Skeletal muscle satellite cell (primary cell): ENCODE data around the gene SOX18.
"Not testable (repeated sequence)": the region's sequence is repeated elsewhere in the genome, so short reads cannot be mapped to it uniquely, and the experiment has no call there.

Experiments
- H3K27me3 ChIP-seq: 2 replicates; pipeline ENCODE4 v1.7.0; 2013; ENCODE audit warnings: low read length; ENCODE audit not compliant: control insufficient read depth, insufficient read depth
- H3K36me3 ChIP-seq: 2 replicates; pipeline ENCODE4 v1.7.0; 2013; ENCODE audit warnings: mild to moderate bottlenecking, control low read depth, low read length; ENCODE audit not compliant: insufficient read depth
- H3K4me1 ChIP-seq: 2 replicates; pipeline ENCODE4 v1.7.0; 2013; ENCODE audit warnings: low read length; ENCODE audit not compliant: control insufficient read depth, insufficient read depth
- H3K4me2 ChIP-seq: 2 replicates; pipeline ENCODE4 v1.7.0; 2013; ENCODE audit warnings: mild to moderate bottlenecking, low read length
- H3K4me3 ChIP-seq: 2 replicates; pipeline ENCODE4 v1.7.0; 2013; ENCODE audit warnings: low read length
- H3K9ac ChIP-seq: 2 replicates; pipeline ENCODE4 v1.7.0; 2013; ENCODE audit warnings: mild to moderate bottlenecking, low read depth, low read length, moderate library complexity
- H3K9me3 ChIP-seq: replicated peaks from 2 replicates; pipeline ENCODE4 v1.7.0; 2013; ENCODE audit warnings: mild to moderate bottlenecking, control low read depth, low read length

The SOX18 gene

GRCh38 chr20:64015635-64016034 is 33.8 kb downstream of the SOX18 start:
- no peak overlapping the region for H3K4me2 ChIP-seq
- H3K9ac ChIP-seq, result no peak overlapping the region
- no peaks in the 10 kb centered on the region for H3K27me3 ChIP-seq
- no peaks in the 10 kb centered on the region for H3K9me3 ChIP-seq
- peaks cover 56% of the 10 kb centered on the region for H3K36me3 ChIP-seq
- H3K4me3 ChIP-seq, result no peak overlapping the region
- no peaks in the 10 kb centered on the region for H3K4me1 ChIP-seq

GRCh38 chr20:64012385-64013154 is 36.9 kb downstream of the SOX18 start:
- not testable (repeated sequence) for H3K9ac ChIP-seq, H3K4me1 ChIP-seq, H3K4me3 ChIP-seq, H3K4me2 ChIP-seq, H3K9me3 ChIP-seq, H3K27me3 ChIP-seq
- H3K36me3 ChIP-seq, result peaks cover 61% of the 10 kb centered on the region

- Histone ChIP-seq H3K9ac (no peak overlapping the region), H3K4me1 (no peaks in the 10 kb centered on the region), H3K9me3 (no peaks in the 10 kb centered on the region), H3K4me2 (no peak overlapping the region), H3K27me3 (no peaks in the 10 kb centered on the region), H3K4me3 (no peak overlapping the region), H3K36me3 (peaks cover 64% of the 10 kb centered on the region)
Measured at GRCh38 chr20:64011366-64011779, 38.1 kb downstream of the SOX18 start.

- Histone ChIP-seq H3K4me1 (no peaks in the 10 kb centered on the region), H3K27me3 (no peaks in the 10 kb centered on the region), H3K36me3 (peaks cover 65% of the 10 kb centered on the region), H3K4me3 (no peak overlapping the region), H3K9me3 (no peaks in the 10 kb centered on the region), H3K4me2 (no peak overlapping the region), H3K9ac (no peak overlapping the region)
Measured at GRCh38 chr20:64010711-64011237, 38.7 kb downstream of the SOX18 start.

- Histone ChIP-seq H3K4me3 (no peak overlapping the region), H3K4me1 (peaks cover 5% of the 10 kb centered on the region), H3K9ac (no peak overlapping the region), H3K27me3 (no peaks in the 10 kb centered on the region), H3K36me3 (peaks cover 65% of the 10 kb centered on the region), H3K9me3 (no peaks in the 10 kb centered on the region), H3K4me2 (no peak overlapping the region)
Measured at GRCh38 chr20:64009811-64010387, 39.5 kb downstream of the SOX18 start.

- Histone ChIP-seq H3K4me2 (no peak overlapping the region), H3K27me3 (no peaks in the 10 kb centered on the region), H3K9me3 (no peaks in the 10 kb centered on the region), H3K36me3 (peaks cover 69% of the 10 kb centered on the region), H3K4me1 (peaks cover 5% of the 10 kb centered on the region), H3K9ac (no peak overlapping the region), H3K4me3 (no peak overlapping the region)
Measured at GRCh38 chr20:64006902-64007301, 42.5 kb downstream of the SOX18 start.

DNA sequence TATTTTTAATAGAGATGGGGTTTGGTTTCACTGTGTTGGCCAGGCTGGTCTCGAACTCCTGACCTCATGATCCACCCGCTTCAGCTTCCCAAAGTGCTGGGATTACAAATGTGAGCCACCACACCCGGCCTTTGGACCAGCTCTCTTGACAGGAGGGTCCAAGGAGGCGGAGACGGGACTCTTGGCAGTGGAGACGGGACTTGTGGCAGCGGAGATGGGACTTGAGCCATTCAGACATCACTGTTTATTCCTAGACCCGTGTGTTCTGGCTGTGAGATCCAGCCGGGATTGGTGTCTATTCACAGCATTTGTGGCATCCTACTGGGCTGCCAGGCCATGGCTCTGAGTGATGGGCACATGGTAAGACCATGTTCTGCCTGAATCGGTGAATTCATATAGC is 42.9 kb downstream of the SOX18 start:
- Histone ChIP-seq H3K4me1 (peaks cover 5% of the 10 kb centered on the region), H3K27me3 (no peaks in the 10 kb centered on the region), H3K36me3 (peaks cover 71% of the 10 kb centered on the region), H3K4me3 (no peak overlapping the region), H3K9me3 (no peaks in the 10 kb centered on the region), H3K4me2 (no peak overlapping the region), H3K9ac (no peak overlapping the region)

GRCh38 chr20:64005394-64005793 is 44.0 kb downstream of the SOX18 start:
- Histone ChIP-seq H3K4me2 (no peak overlapping the region), H3K9me3 (no peaks in the 10 kb centered on the region), H3K36me3 (peaks cover 68% of the 10 kb centered on the region), H3K4me3 (no peak overlapping the region), H3K27me3 (no peaks in the 10 kb centered on the region), H3K9ac (no peak overlapping the region), H3K4me1 (peaks cover 5% of the 10 kb centered on the region)

DNA sequence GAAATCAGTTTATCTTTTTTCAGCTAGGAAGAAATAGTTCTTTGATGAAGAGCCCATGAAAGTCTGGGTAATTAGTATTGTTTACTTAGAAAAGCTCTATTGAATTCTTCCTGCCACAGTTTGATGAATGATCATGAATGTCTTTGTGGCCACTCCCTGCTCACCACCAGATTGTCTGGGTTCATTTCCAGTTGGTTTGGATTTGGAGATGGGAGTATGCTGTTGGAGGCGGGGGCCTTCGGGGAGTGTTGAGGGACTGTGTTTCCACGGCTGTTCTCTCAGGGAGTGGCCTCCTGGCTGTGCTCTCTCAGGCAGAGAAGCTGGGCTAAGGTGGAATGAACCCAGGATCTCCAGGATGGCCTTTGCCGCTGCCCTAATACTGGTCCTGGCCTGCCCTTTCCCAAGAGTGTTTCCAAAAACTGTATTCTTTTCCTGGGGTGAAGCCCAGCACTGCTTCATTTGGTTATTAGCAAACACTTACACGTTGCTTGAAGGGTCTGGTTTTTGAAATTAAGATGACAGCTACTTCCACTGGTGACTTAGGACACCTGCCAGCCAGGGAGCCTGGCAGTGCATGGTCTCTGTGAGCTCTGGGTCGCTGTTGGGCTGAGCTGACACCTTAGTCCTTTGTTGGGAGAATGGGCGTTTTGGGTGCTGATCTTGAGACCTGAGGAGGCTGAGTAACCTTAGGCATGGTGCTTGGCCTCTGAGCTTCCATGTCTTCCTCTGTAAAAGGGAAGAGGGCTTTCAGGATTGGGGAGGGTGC is 45.3 kb downstream of the SOX18 start:
- H3K36me3 ChIP-seq, result peaks cover 67% of the 10 kb centered on the region
- no peaks in the 10 kb centered on the region for H3K9me3 ChIP-seq
- H3K9ac ChIP-seq, result no peak overlapping the region
- H3K27me3 ChIP-seq, result no peaks in the 10 kb centered on the region
- H3K4me3 ChIP-seq, result no peak overlapping the region
- H3K4me2 ChIP-seq, result no peak overlapping the region
- peaks cover 5% of the 10 kb centered on the region for H3K4me1 ChIP-seq

GRCh38 chr20:64001607-64002011 is 47.8 kb downstream of the SOX18 start:
- H3K4me2 ChIP-seq, result no peak overlapping the region
- H3K4me1 ChIP-seq, result peaks cover 5% of the 10 kb centered on the region
- H3K4me3 ChIP-seq, result no peak overlapping the region
- peaks cover 60% of the 10 kb centered on the region for H3K36me3 ChIP-seq
- H3K27me3 ChIP-seq, result no peaks in the 10 kb centered on the region
- H3K9me3 ChIP-seq, result no peaks in the 10 kb centered on the region
- no peak overlapping the region for H3K9ac ChIP-seq

- Histone ChIP-seq H3K4me1 (peaks cover 5% of the 10 kb centered on the region), H3K9me3 (no peaks in the 10 kb centered on the region), H3K4me2 (no peak overlapping the region), H3K9ac (no peak overlapping the region), H3K36me3 (peaks cover 64% of the 10 kb centered on the region), H3K27me3 (no peaks in the 10 kb centered on the region), H3K4me3 (no peak overlapping the region)
Measured at GRCh38 chr20:64000906-64001305, 48.5 kb downstream of the SOX18 start.
